Measurements from ENCODE around the gene LMAN2. TPM values are rescaled to one million over a fixed set of nuclear protein-coding genes. Genes with fewer than 3 reads are reported as not detected.

The LMAN2 gene
- polyA plus RNA-seq, 2 of the 4 experiments (the other 2 are of a cell fraction): 123 to 210 TPM

GRCh38 chr5:177380805-177381126 lies 29.3 kb upstream of the LMAN2 start:
- DNase-seq (ENCODE audit: low read depth in 1 of 2, low spot score in 1 of 2) (no peak), ATAC-seq (no peak), FAIRE-seq (no peak)
- Histone ChIP-seq H3K4me1 (peaks cover 23% of the 10 kb centered on the region), H3K9me3 (no peaks in the 10 kb centered on the region), H3K4me3 (no peak overlapping the region), H3K4me2 (no peak overlapping the region), H3K27ac (peak overlapping the region in 1 of 2 experiments; percentile 89; a peak in 1 of 6 replicates)
- no peak for TF ChIP-seq FOXS1 (CRISPR knock-in tag; IDR thresholded peaks at IDR 0.05)
- 94% methylated on average over 6 of the region's 6 CpGs for WGBS (ENCODE audit: missing lambda C conversion rate)
- CTCF ChIA-PET: interaction anchor here (0.7 to 43.1 kb wide), 4 partner anchors 1 to 1459 kb away, joined by 3 to 1107 read pairs (median 733); partner anchors contain the start of genes F12, PFN3, PRR7 and SLC34A1
- POLR2A ChIA-PET: no interaction called here

- peak; percentile 74 to 90 for ATAC-seq
- peak overlapping the region; percentile 85 to 89 for H3K27ac ChIP-seq
- FAIRE-seq: peak; percentile 79
- no peak overlapping the region for H3K4me3 ChIP-seq
- peak overlapping the region; percentile 65 for H3K4me2 ChIP-seq
- H3K9me3 ChIP-seq: no peaks in the 10 kb centered on the region
- POLR2A ChIA-PET: interaction anchor here (1.0 to 1.2 kb wide), 3 partner anchors 11 to 47 kb away, joined by 3 to 5 read pairs (median 3); partner anchors contain the start of gene GRK6
- WGBS (ENCODE audit: missing lambda C conversion rate): 34% methylated on average over 15 of the region's 15 CpGs
- CTCF ChIA-PET: interaction anchor here (0.5 to 43.1 kb wide), 10 partner anchors 0 to 122 kb away, joined by 3 to 1107 read pairs (median 5); partner anchors contain the start of genes F12, LMAN2, PFN3 and SLC34A1
- peaks cover 23% of the 10 kb centered on the region for H3K4me1 ChIP-seq
- peak; percentile 84 to 89 for DNase-seq (ENCODE audit: low read depth in 1 of 2, low spot score in 1 of 2)
- TF ChIP-seq MAFK (IDR thresholded peaks at IDR 0.05; ENCODE audit: partially characterized antibody): peak; percentile 94
- no peak for TF ChIP-seq EP300 (IDR thresholded peaks at IDR 0.05)
- TF ChIP-seq REST (IDR thresholded peaks at IDR 0.05): no peak
- no peak for TF ChIP-seq CBX8 (IDR thresholded peaks at IDR 0.05)
- TF ChIP-seq HOXB13 (CRISPR knock-in tag; IDR thresholded peaks at IDR 0.05; ENCODE audit: low read depth): peak; percentile 83; the same call in 1 of the 2 replicates
- no peak for TF ChIP-seq FOSB (CRISPR knock-in tag; IDR thresholded peaks at IDR 0.05)
- TF ChIP-seq NFE2L2 (conservative IDR thresholded peaks at IDR 0.05; ENCODE audit: low read length): peak; percentile 47; the same call in 1 of the 2 replicates
- TF ChIP-seq TFCP2L1 (CRISPR knock-in tag; IDR thresholded peaks at IDR 0.05): no peak
- no peak for TF ChIP-seq RCOR1 (IDR thresholded peaks at IDR 0.05; ENCODE audit: low read depth, low read length)
- TF ChIP-seq HDAC2 (IDR thresholded peaks at IDR 0.05): no peak
- no peak for TF ChIP-seq ZC3H11A (IDR thresholded peaks at IDR 0.05)
- TF ChIP-seq HOXB5 (CRISPR knock-in tag; IDR thresholded peaks at IDR 0.05): peak; percentile 51; the same call in 1 of the 2 replicates
- no peak for TF ChIP-seq POLR2AphosphoS2 (conservative IDR thresholded peaks at IDR 0.05; ENCODE audit: low read length)
- TF ChIP-seq BHLHE40 (IDR thresholded peaks at IDR 0.05; ENCODE audit: low read depth, low read length): no peak
- no peak for TF ChIP-seq ZSCAN20 (CRISPR knock-in tag; IDR thresholded peaks at IDR 0.05)
- TF ChIP-seq ELK1 (IDR thresholded peaks at IDR 0.05; ENCODE audit: low read depth, low read length): no peak
- TF ChIP-seq E2F6 (IDR thresholded peaks at IDR 0.05; ENCODE audit: borderline replicate concordance, low read depth): peak; percentile 79; the same call in 1 of the 2 replicates
- TF ChIP-seq HMGXB4 (CRISPR knock-in tag; IDR thresholded peaks at IDR 0.05; ENCODE audit: borderline replicate concordance): 0 out of 2 replicates have a peak, but pooled peaks have one; percentile 28
- TF ChIP-seq NPAS2 (CRISPR knock-in tag; IDR thresholded peaks at IDR 0.05; ENCODE audit: borderline replicate concordance): no peak
- TF ChIP-seq MAX (IDR thresholded peaks at IDR 0.05): peak; percentile 84; the same call in 1 of the 2 replicates
- peak; percentile 65 for TF ChIP-seq EHF (CRISPR knock-in tag; IDR thresholded peaks at IDR 0.05)
- no peak for TF ChIP-seq SMC3 (IDR thresholded peaks at IDR 0.05)
- TF ChIP-seq TP53 (CRISPR knock-in tag; IDR thresholded peaks at IDR 0.05): 0 out of 2 replicates have a peak, but pooled peaks have one; percentile 62
- TF ChIP-seq KDM1A (IDR thresholded peaks at IDR 0.05; ENCODE audit: low read depth): no peak
- TF ChIP-seq FOSL2 (IDR thresholded peaks at IDR 0.05): no peak
- TF ChIP-seq FOSL2 (CRISPR knock-in tag; IDR thresholded peaks at IDR 0.05): peak; percentile 81
- TF ChIP-seq ZNF302 (CRISPR knock-in tag; IDR thresholded peaks at IDR 0.05): peak; percentile 79
- 0 out of 5 replicates have a peak, but pooled peaks of 1 of the 2 experiments have one; percentile 3 for TF ChIP-seq JUN (IDR thresholded peaks at IDR 0.05)
- no peak for TF ChIP-seq RFX5 (IDR thresholded peaks at IDR 0.05)
Measured at GRCh38 chr5:177378884-177379883, 27.7 kb upstream of the LMAN2 start.
